Measurements from ENCODE around the gene ABI3BP. TPM values are rescaled to one million over a fixed set of nuclear protein-coding genes. Genes with fewer than 3 reads are reported as not detected.

The ABI3BP gene
- total and polyA plus RNA-seq, 2 donors (not counting 1 experiment from before 2014, with no cell fraction given), result 4.8 to 62.9 TPM

- Histone ChIP-seq H3K4me3 (replicated peaks in 1 of 4; ENCODE audit: control extremely low read depth in 1 of 4, insufficient read depth in 1 of 4, low read depth in 3 of 4, low read length in 4 of 4) (no peak overlapping the region), H3K9ac (ENCODE audit: insufficient read depth, low read length) (no peak overlapping the region), H3K79me2 (ENCODE audit: control insufficient read depth, insufficient read depth, low read length) (no peaks in the 10 kb centered on the region), H3K4me2 (ENCODE audit: extremely low read depth, insufficient read depth, low read length) (no peak overlapping the region), H4K20me1 (ENCODE audit: control insufficient read depth, extremely low read depth, insufficient read depth, low read length) (no peaks in the 10 kb centered on the region), H3K27ac (ENCODE audit: insufficient read depth, low read length) (no peak overlapping the region), H3K4me1 (ENCODE audit: control insufficient read depth, extremely low read depth, insufficient read depth, low read length) (peaks cover 3% of the 10 kb centered on the region), H3K36me3 (ENCODE audit: control insufficient read depth, insufficient read depth, low read length) (no peaks in the 10 kb centered on the region), H3K27me3 (ENCODE audit: control insufficient read depth, insufficient read depth, low read length) (no peaks in the 10 kb centered on the region), H2AFZ (ENCODE audit: low read length) (no peak overlapping the region), H3K9me3 (ENCODE audit: control insufficient read depth, insufficient read depth, low read depth, low read length) (no peaks in the 10 kb centered on the region)
- DNase-seq (ENCODE audit: low read depth in 2 of 2), result no peak
- TF ChIP-seq CTCF (conservative IDR thresholded peaks at IDR 0.05 in 1 of 2, IDR thresholded peaks at IDR 0.05 in 1 of 2; ENCODE audit: low read depth in 1 of 2, low read length in 2 of 2) (no peak), EZH2 (IDR thresholded peaks at IDR 0.05; ENCODE audit: low read length, missing control alignments) (no peak)
Measured at GRCh38 chr3:100956276-100956675, 36.9 kb downstream of the ABI3BP start.

- H3K4me3 ChIP-seq (replicated peaks in 1 of 4; ENCODE audit: control extremely low read depth in 1 of 4, insufficient read depth in 1 of 4, low read depth in 3 of 4, low read length in 4 of 4), result peak overlapping the region in 1 of 4 experiments; percentile 16
- DNase-seq (ENCODE audit: low read depth in 2 of 2), result peak; percentile 82 to 93
- H3K4me1 ChIP-seq (ENCODE audit: control insufficient read depth, extremely low read depth, insufficient read depth, low read length), result peaks cover 3% of the 10 kb centered on the region
- H3K27ac ChIP-seq (ENCODE audit: insufficient read depth, low read length), result peak overlapping the region; percentile 48
- H3K9me3 ChIP-seq (ENCODE audit: control insufficient read depth, insufficient read depth, low read depth, low read length), result no peaks in the 10 kb centered on the region
- H3K4me2 ChIP-seq (ENCODE audit: extremely low read depth, insufficient read depth, low read length), result peak overlapping the region; percentile 71
- no peaks in the 10 kb centered on the region for H4K20me1 ChIP-seq (ENCODE audit: control insufficient read depth, extremely low read depth, insufficient read depth, low read length)
- H3K27me3 ChIP-seq (ENCODE audit: control insufficient read depth, insufficient read depth, low read length), result no peaks in the 10 kb centered on the region
- peak overlapping the region; percentile 55 for H2AFZ ChIP-seq (ENCODE audit: low read length)
- H3K36me3 ChIP-seq (ENCODE audit: control insufficient read depth, insufficient read depth, low read length), result no peaks in the 10 kb centered on the region
- H3K79me2 ChIP-seq (ENCODE audit: control insufficient read depth, insufficient read depth, low read length), result no peaks in the 10 kb centered on the region
- no peak overlapping the region for H3K9ac ChIP-seq (ENCODE audit: insufficient read depth, low read length)
- TF ChIP-seq EZH2 (IDR thresholded peaks at IDR 0.05; ENCODE audit: low read length, missing control alignments) (no peak), CTCF (conservative IDR thresholded peaks at IDR 0.05 in 1 of 2, IDR thresholded peaks at IDR 0.05 in 1 of 2; ENCODE audit: low read depth in 1 of 2, low read length in 2 of 2) (no peak)
Measured at GRCh38 chr3:100954990-100955389, 38.2 kb downstream of the ABI3BP start.

GRCh38 chr3:100954199-100954935, 38.9 kb downstream of the ABI3BP start:
- Histone ChIP-seq H4K20me1 (ENCODE audit: control insufficient read depth, extremely low read depth, insufficient read depth, low read length) (no peaks in the 10 kb centered on the region), H3K9me3 (ENCODE audit: control insufficient read depth, insufficient read depth, low read depth, low read length) (no peaks in the 10 kb centered on the region), H3K27ac (ENCODE audit: insufficient read depth, low read length) (peak overlapping the region; percentile 34), H3K36me3 (ENCODE audit: control insufficient read depth, insufficient read depth, low read length) (no peaks in the 10 kb centered on the region), H3K9ac (ENCODE audit: insufficient read depth, low read length) (no peak overlapping the region), H3K27me3 (ENCODE audit: control insufficient read depth, insufficient read depth, low read length) (no peaks in the 10 kb centered on the region), H3K4me2 (ENCODE audit: extremely low read depth, insufficient read depth, low read length) (no peak overlapping the region), H3K79me2 (ENCODE audit: control insufficient read depth, insufficient read depth, low read length) (no peaks in the 10 kb centered on the region), H2AFZ (ENCODE audit: low read length) (no peak overlapping the region), H3K4me1 (ENCODE audit: control insufficient read depth, extremely low read depth, insufficient read depth, low read length) (peaks cover 3% of the 10 kb centered on the region), H3K4me3 (replicated peaks in 1 of 4; ENCODE audit: control extremely low read depth in 1 of 4, insufficient read depth in 1 of 4, low read depth in 3 of 4, low read length in 4 of 4) (no peak overlapping the region)
- DNase-seq (ENCODE audit: low read depth in 2 of 2), result peak in 1 of 2 donors; percentile 19
- no peak for TF ChIP-seq CTCF (conservative IDR thresholded peaks at IDR 0.05 in 1 of 2, IDR thresholded peaks at IDR 0.05 in 1 of 2; ENCODE audit: low read depth in 1 of 2, low read length in 2 of 2)
- no peak for TF ChIP-seq EZH2 (IDR thresholded peaks at IDR 0.05; ENCODE audit: low read length, missing control alignments)

Measured in fibroblast of lung (primary cell).